ENCODE measurements around the gene CD276.
A peak's percentile ranks its signal among the peaks of the same experiment; 100 is the strongest.
"Not testable (repeated sequence)": the region's sequence is repeated elsewhere in the genome, so short reads cannot be mapped to it uniquely, and the experiment has no call there.

Gene CD276

DNA sequence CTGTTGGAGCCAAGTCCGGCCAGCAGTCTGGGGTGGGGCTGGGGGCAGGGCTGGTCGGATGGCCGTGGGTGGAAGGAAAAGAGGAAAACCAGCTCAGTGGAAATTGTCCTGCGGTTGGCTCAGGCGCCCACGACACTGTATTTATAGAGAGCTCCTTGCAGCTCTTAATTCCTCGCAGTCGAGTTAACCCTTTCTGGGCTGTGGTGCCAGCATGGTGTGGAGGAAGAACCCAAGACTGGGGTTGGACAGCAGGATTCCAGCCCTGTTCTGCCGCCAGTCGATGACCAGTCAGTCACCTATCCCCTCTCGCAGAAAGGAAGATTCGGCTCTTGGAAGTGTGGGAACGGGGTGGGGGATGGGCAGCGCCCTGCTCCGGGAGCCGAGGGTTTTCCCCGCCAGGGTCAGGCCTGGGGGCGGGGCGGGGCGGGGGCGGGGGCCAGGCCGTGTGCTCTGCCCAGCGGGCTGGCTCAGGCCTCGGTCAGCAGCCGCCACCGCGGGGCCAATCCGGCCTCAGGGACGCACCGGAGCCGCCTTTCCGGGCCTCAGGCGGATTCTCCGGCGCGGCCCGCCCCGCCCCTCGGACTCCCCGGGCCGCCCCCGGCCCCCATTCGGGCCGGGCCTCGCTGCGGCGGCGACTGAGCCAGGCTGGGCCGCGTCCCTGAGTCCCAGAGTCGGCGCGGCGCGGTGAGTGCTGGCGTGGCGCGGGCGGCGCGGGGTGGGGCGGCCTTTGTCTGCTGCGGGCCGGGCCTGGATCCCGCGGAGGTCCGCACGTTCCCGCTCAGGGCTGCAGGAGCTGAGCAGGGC lies at the start of gene CD276:
CD276 (plus strand) TSS at position 607 of the 804 bp plus-strand sequence. CDS start 15,257 bp downstream, outside the sequence.
- H3K9me3 Mint-ChIP-seq (ENCODE audit: low read depth), result no peaks in the 10 kb centered on the region
- no peaks in the 10 kb centered on the region for H3K36me3 Mint-ChIP-seq
- H3K4me1 Mint-ChIP-seq (ENCODE audit: low read depth), result peaks cover 23% of the 10 kb centered on the region
- peak within 1 kb of the TSS; percentile 80 for H3K4me3 Mint-ChIP-seq
- H3K27me3 Mint-ChIP-seq, result peaks cover 40% of the 10 kb centered on the region
- H3K27ac Mint-ChIP-seq, result no peak within 1 kb of the TSS

GRCh38 chr15:73637527-73637926 lies 46.7 kb upstream of the CD276 start:
- H3K4me1 Mint-ChIP-seq (ENCODE audit: low read depth), result peaks cover 17% of the 10 kb centered on the region
- no peak overlapping the region for H3K27ac Mint-ChIP-seq
- no peak overlapping the region for H3K4me3 Mint-ChIP-seq
- H3K36me3 Mint-ChIP-seq, result no peaks in the 10 kb centered on the region
- H3K9me3 Mint-ChIP-seq (ENCODE audit: low read depth), result peaks cover 7% of the 10 kb centered on the region
- peaks cover 14% of the 10 kb centered on the region for H3K27me3 Mint-ChIP-seq

DNA sequence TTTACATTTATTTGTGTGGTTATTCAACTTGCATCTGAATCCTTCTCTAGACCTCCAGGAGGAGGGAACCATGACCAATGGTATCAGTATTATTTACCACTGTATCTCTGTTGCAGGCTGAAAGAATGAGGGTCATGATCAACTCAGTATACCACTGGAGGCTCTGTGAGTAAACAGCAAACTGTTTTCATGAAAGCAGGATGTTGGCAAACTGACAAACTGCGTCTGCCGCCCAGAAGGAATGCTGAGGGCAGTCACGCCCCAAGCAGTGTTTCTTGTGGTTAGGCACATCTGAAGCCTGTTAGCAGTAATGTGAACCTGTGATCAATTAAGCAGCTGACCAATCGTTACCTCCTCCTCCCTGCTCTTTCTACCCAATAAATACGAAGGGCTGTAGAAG lies 44.7 kb upstream of the CD276 start:
- H3K4me1 Mint-ChIP-seq (ENCODE audit: low read depth); H3K4me3 Mint-ChIP-seq; H3K36me3 Mint-ChIP-seq; H3K9me3 Mint-ChIP-seq (ENCODE audit: low read depth); H3K27ac Mint-ChIP-seq: not testable (repeated sequence)
- peaks cover 14% of the 10 kb centered on the region for H3K27me3 Mint-ChIP-seq

GRCh38 chr15:73647259-73648013 lies 36.7 kb upstream of the CD276 start:
- no peak overlapping the region for H3K27ac Mint-ChIP-seq
- H3K27me3 Mint-ChIP-seq, result peaks cover 14% of the 10 kb centered on the region

DNA sequence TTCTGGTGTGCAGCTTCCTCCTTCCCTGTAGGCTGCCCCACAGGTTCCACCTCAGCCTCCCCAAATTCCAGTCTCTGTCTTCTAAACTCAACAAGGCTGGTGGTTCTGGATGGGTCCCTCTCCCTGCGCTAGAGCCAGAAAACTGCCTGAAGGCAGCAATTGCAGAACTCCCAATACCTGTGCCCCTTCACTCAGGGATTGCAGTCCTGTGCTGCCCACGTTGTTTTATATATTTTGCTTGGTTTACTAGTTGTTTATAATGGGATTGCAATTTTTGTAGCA lies 36.2 kb upstream of the CD276 start:
- peaks cover 15% of the 10 kb centered on the region for H3K4me1 Mint-ChIP-seq (ENCODE audit: low read depth)
- H3K27me3 Mint-ChIP-seq, result peaks cover 14% of the 10 kb centered on the region
- no peaks in the 10 kb centered on the region for H3K36me3 Mint-ChIP-seq
- H3K27ac Mint-ChIP-seq, result no peak overlapping the region
- no peak overlapping the region for H3K4me3 Mint-ChIP-seq
- H3K9me3 Mint-ChIP-seq (ENCODE audit: low read depth), result peaks cover 7% of the 10 kb centered on the region

More at GRCh38 chr15:73647259-73648013, 36.7 kb upstream of the CD276 start:
- H3K4me3 Mint-ChIP-seq, result no peak overlapping the region
- H3K9me3 Mint-ChIP-seq (ENCODE audit: low read depth), result peaks cover 7% of the 10 kb centered on the region
- no peaks in the 10 kb centered on the region for H3K36me3 Mint-ChIP-seq
- peaks cover 15% of the 10 kb centered on the region for H3K4me1 Mint-ChIP-seq (ENCODE audit: low read depth)

GRCh38 chr15:73650416-73651126 lies 33.6 kb upstream of the CD276 start:
- peak overlapping the region; percentile 25 for H3K4me3 Mint-ChIP-seq
- peaks cover 23% of the 10 kb centered on the region for H3K27me3 Mint-ChIP-seq
- peaks cover 15% of the 10 kb centered on the region for H3K4me1 Mint-ChIP-seq (ENCODE audit: low read depth)
- H3K27ac Mint-ChIP-seq, result peak overlapping the region; percentile 83
- no peaks in the 10 kb centered on the region for H3K36me3 Mint-ChIP-seq
- H3K9me3 Mint-ChIP-seq (ENCODE audit: low read depth), result peaks cover 7% of the 10 kb centered on the region

GRCh38 chr15:73654659-73655058 lies 29.5 kb upstream of the CD276 start:
- Mint-ChIP-seq H3K4me1 (ENCODE audit: low read depth) (peaks cover 15% of the 10 kb centered on the region), H3K36me3 (no peaks in the 10 kb centered on the region), H3K9me3 (ENCODE audit: low read depth) (peaks cover 7% of the 10 kb centered on the region), H3K27ac (no peak overlapping the region), H3K4me3 (no peak overlapping the region), H3K27me3 (peaks cover 27% of the 10 kb centered on the region)

DNA sequence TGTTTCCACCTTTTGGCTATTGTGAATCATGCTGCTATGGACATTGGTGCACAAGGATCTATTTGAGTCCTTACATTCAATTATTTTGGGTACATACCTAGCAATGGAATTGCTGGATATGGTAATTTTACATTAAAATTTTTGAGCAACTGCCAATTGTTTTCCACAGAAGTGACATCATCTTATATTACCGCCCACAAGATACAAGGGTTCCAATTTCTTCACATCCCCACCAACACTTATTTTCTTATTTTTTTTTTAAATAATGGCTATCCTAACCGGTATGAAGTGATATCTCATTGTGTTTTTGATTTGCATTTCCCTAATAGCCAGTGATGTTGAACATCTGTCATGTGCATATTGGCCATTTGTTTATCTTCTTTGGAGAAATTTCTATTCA lies 28.5 kb upstream of the CD276 start:
- peaks cover 25% of the 10 kb centered on the region for H3K27me3 Mint-ChIP-seq

DNA sequence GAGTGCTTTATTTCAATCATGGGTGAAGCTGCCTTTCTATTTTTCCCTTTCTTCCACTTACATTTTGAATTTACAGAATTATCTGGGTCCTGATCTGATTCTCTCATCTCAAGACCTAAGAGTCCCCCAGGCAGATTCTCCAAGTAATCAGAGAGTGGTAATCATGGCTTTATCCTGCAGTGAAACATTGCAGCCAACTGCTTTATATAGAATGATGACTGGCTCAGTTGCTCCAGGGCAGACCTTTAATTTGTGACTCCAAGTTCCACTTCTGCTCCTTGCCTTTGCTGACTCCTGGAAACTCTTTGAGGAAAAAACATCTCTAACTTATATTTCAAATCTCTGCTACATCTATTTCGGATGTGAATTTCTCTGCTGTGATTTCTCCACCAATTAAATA lies 25.5 kb upstream of the CD276 start:
- H3K27ac Mint-ChIP-seq, result no peak overlapping the region
- no peaks in the 10 kb centered on the region for H3K9me3 Mint-ChIP-seq (ENCODE audit: low read depth)
- peaks cover 25% of the 10 kb centered on the region for H3K27me3 Mint-ChIP-seq
- H3K36me3 Mint-ChIP-seq, result no peaks in the 10 kb centered on the region
- peaks cover 10% of the 10 kb centered on the region for H3K4me1 Mint-ChIP-seq (ENCODE audit: low read depth)
- no peak overlapping the region for H3K4me3 Mint-ChIP-seq

More for the DNA sequence above, 28.5 kb upstream of the CD276 start:
- H3K27ac Mint-ChIP-seq, result no peak overlapping the region
- H3K9me3 Mint-ChIP-seq (ENCODE audit: low read depth), result peaks cover 7% of the 10 kb centered on the region
- H3K4me3 Mint-ChIP-seq, result no peak overlapping the region
- H3K36me3 Mint-ChIP-seq, result no peaks in the 10 kb centered on the region
- peaks cover 17% of the 10 kb centered on the region for H3K4me1 Mint-ChIP-seq (ENCODE audit: low read depth)

GRCh38 chr15:73660455-73660854 lies 23.7 kb upstream of the CD276 start:
- Mint-ChIP-seq H3K4me3 (no peak overlapping the region), H3K27ac (no peak overlapping the region), H3K4me1 (ENCODE audit: low read depth) (peaks cover 10% of the 10 kb centered on the region), H3K36me3 (no peaks in the 10 kb centered on the region), H3K27me3 (peaks cover 24% of the 10 kb centered on the region), H3K9me3 (ENCODE audit: low read depth) (no peaks in the 10 kb centered on the region)

DNA sequence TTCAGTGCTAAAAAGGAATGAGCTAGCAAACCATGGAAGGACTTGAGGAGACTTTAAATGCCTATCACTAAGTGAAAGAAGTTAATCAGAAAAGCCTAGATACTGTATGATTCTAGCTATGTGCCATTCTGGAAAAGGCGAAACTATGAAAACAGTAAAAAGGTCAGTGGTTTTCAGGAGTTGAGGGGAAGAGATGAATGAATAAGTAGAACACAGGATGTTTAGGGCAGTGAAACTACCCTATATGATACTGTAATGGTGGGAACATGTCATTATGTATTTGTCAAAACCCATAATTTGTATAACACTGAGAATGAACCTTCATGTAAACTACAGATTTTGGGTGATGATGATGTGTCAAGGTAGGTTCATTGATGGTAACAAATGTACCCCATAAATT lies 9.6 kb upstream of the CD276 start:
- Mint-ChIP-seq H3K36me3 (no peaks in the 10 kb centered on the region), H3K4me1 (ENCODE audit: low read depth) (no peaks in the 10 kb centered on the region), H3K27ac (no peak overlapping the region), H3K4me3 (no peak overlapping the region), H3K9me3 (ENCODE audit: low read depth) (no peaks in the 10 kb centered on the region), H3K27me3 (peaks cover 18% of the 10 kb centered on the region)

DNA sequence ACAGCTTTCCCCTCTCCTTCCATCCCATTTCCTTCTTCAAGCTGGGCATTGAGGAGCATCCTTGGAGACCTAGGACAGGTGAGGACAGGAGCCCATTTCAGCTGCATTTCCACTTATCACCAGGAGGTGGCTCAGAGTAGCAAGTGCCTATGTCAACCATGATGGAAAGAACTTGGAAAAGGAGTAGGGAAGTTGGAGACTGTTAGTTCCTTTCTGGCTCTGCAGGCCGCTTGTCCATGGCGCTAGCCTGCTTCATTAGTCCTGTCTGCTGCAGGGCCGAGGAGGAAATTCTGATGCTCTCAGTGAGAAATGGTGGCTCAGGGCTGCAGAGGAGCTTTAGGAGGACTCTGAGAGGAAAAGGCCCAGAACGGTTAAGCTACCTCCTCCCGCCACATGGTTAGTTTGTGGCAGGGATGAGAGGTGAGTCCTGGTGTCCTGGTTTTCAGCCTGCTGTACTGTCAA lies 7.0 kb upstream of the CD276 start:
- H3K36me3 Mint-ChIP-seq, result no peaks in the 10 kb centered on the region
- peaks cover 5% of the 10 kb centered on the region for H3K4me1 Mint-ChIP-seq (ENCODE audit: low read depth)
- peaks cover 20% of the 10 kb centered on the region for H3K27me3 Mint-ChIP-seq
- H3K4me3 Mint-ChIP-seq, result no peak overlapping the region
- no peaks in the 10 kb centered on the region for H3K9me3 Mint-ChIP-seq (ENCODE audit: low read depth)
- no peak overlapping the region for H3K27ac Mint-ChIP-seq

GRCh38 chr15:73677733-73678132 lies 6.5 kb upstream of the CD276 start:
- Mint-ChIP-seq H3K27ac (no peak overlapping the region), H3K27me3 (peaks cover 23% of the 10 kb centered on the region), H3K9me3 (ENCODE audit: low read depth) (no peaks in the 10 kb centered on the region), H3K4me3 (no peak overlapping the region), H3K4me1 (ENCODE audit: low read depth) (peaks cover 6% of the 10 kb centered on the region), H3K36me3 (no peaks in the 10 kb centered on the region)

DNA sequence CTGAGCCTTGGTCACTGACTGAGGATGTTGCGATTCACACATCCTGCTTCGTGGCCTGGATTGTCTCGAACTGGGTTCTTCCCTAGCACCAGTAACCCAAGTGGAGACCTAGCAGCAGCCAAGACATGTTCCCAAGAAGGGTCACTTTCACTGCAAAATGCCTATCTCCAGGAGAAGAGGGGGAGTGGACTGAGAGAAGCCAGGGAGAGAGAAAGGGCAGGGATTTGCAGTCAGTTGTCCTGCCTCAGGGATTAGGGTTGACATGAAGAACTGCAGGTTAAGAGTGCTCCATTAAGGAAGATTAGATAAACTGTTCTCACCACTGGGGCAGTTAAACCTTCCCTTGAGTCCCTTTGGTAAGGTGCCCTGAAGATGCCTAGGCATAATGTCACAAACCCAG lies 5.7 kb upstream of the CD276 start:
- Mint-ChIP-seq H3K36me3 (no peaks in the 10 kb centered on the region), H3K4me3 (no peak overlapping the region), H3K27me3 (peaks cover 23% of the 10 kb centered on the region), H3K4me1 (ENCODE audit: low read depth) (peaks cover 11% of the 10 kb centered on the region), H3K27ac (no peak overlapping the region), H3K9me3 (ENCODE audit: low read depth) (no peaks in the 10 kb centered on the region)

DNA sequence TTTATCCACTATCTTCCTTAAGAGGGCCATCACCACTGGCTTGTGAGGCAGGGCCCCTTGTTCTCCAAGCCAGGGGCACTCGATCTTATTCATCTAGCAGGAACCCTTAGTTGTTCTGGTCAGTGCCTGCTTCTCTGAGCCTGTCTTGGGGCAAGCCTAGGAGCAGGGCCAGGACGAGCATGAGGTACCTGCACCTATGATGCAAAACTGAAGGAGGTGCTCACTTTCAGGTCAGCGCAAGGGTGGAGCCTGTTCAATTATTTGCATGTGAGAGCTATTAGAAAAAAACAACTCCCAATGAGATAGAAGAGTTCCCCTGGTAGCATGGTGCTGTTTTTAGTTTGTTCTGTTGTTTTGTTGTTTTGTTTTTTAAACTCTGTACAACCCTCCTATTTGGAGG lies 5.0 kb upstream of the CD276 start:
- Mint-ChIP-seq H3K36me3 (no peaks in the 10 kb centered on the region), H3K4me3 (no peak overlapping the region), H3K27ac (no peak overlapping the region), H3K4me1 (ENCODE audit: low read depth) (peaks cover 15% of the 10 kb centered on the region), H3K9me3 (ENCODE audit: low read depth) (no peaks in the 10 kb centered on the region), H3K27me3 (peaks cover 19% of the 10 kb centered on the region)

Measured in activated naive CD8-positive, alpha-beta T cell (primary cell).